Measurements from ENCODE around the gene POLR2F. TPM values are rescaled to one million over a fixed set of nuclear protein-coding genes. Genes with fewer than 3 reads are reported as not detected.

The POLR2F gene
- total RNA-seq, result 10 to 100 TPM; 33.3 to 83.9 (median 57.6) TPM

DNA sequence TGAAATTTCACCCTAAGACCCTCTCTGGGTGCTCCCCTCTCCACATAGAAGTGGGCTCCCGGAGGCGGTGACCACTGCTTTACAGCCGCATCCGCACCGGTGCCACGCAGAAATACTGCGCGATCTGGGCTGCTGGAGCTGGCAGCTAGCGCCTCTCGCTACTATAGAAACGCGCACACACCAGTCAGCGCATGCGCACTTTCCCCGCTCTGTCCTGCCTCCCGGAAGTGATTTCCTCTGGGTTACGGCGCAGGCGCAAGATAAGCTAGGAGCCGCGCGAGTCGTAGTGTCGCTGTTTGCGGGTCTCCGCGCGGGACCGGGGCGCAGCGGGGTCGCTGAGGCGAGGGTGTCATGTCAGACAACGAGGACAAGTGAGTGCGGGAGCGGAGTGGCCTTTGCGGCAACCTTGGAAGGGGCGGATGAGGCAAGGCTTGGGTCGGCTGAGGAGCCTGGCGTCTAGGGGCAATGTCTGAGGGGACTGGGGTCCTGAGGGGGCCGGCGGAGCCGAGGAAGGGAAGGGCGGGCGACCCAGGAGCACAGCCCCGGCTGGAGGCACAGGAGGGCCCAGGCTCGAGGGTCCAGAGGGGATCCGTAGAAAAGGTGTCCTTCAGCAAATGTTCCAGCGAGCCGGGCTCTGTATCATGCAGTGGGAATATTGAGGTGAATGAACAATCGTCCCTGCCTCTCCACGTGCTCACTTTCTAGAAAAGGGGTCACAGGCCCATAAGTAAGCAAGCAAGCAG is at the start of gene POLR2F, which contains the start of gene C22orf23:
Gene POLR2F (plus strand): TSS at position 263 of the 743 bp plus-strand sequence. CDS start 89 bp downstream, at position 352.
Gene C22orf23 (minus strand): TSS at position 165 of the 743 bp plus-strand sequence. CDS start 452 bp downstream, outside the sequence.
- intact Hi-C loops (cut with DNase I; ENCODE audit: low total_unique reads), result no loop called here
- TF ChIP-seq, protein P1, sequence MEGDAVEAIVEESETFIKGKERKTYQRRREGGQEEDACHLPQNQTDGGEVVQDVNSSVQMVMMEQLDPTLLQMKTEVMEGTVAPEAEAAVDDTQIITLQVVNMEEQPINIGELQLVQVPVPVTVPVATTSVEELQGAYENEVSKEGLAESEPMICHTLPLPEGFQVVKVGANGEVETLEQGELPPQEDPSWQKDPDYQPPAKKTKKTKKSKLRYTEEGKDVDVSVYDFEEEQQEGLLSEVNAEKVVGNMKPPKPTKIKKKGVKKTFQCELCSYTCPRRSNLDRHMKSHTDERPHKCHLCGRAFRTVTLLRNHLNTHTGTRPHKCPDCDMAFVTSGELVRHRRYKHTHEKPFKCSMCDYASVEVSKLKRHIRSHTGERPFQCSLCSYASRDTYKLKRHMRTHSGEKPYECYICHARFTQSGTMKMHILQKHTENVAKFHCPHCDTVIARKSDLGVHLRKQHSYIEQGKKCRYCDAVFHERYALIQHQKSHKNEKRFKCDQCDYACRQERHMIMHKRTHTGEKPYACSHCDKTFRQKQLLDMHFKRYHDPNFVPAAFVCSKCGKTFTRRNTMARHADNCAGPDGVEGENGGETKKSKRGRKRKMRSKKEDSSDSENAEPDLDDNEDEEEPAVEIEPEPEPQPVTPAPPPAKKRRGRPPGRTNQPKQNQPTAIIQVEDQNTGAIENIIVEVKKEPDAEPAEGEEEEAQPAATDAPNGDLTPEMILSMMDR (IDR thresholded peaks at IDR 0.05), result no peak
- TF ChIP-seq POLR2A (IDR thresholded peaks at IDR 0.05), result no peak
- 0 to 1% methylated on average over 42 to 44 of the region's 52 CpGs for WGBS, 2 donors
- peak; percentile 93 to 99 for DNase-seq (ENCODE audit: low spot score in 2 of 2)
- H3K4me3 ChIP-seq (ENCODE audit: low read depth, poor library complexity, severe bottlenecking), result peak within 1 kb of the TSS; percentile 88

DNA sequence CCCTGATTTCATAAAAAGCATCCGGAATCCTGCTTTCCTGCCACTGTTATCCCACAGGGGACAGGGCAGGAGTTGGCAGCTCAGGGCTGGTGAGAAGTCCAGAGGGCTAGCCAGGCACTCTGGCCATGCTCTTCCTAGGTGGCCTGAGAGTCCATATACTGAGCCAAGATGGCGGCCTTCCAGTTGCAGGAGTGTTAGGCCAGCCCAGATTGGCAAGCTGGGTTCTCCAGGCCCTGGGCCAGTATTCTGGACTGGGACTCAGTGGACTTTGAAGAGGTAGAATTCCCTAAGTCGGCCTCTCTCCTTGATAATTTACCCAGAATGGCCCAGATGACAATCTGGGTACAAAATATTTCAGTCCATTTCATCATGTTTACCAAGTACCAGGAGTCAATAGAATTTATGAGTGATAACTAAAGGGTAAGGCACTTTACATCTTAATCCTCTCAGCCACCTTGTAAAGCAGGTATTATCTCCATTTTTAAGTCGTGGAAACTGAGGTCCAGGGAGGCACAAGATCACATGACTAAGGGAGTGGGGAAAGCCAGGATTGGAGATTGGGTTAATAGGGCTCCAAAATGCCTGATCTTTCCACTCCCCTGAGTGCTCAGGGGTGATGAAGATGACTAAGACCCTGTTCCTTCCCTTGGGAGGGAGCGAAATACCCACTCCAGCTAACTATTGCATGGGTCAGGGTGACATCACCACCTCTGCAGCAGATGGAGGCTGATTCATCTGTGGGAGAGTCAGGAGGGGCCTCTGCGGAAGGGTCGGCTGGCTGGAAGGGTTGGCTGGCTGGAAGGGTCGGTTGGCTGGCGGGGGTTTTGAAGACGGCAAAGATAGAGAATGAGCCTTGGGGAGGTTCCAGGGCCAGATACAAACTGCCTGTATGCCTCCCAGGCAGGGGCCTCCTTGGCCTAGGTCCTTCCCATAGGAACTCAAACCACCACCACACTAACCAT is 48.6 kb upstream of the POLR2F start:
- intact Hi-C loops (cut with DNase I; ENCODE audit: low total_unique reads), result no loop called here
- H3K4me3 ChIP-seq (ENCODE audit: low read depth, poor library complexity, severe bottlenecking), result no peak overlapping the region
- WGBS, 2 donors, result 49 to 66% methylated on average over 10 of the region's 10 CpGs
- DNase-seq (ENCODE audit: low spot score in 2 of 2), result peak; percentile 32 to 90
- TF ChIP-seq POLR2A (IDR thresholded peaks at IDR 0.05), result no peak
- TF ChIP-seq, protein P1 (IDR thresholded peaks at IDR 0.05), result no peak

DNA sequence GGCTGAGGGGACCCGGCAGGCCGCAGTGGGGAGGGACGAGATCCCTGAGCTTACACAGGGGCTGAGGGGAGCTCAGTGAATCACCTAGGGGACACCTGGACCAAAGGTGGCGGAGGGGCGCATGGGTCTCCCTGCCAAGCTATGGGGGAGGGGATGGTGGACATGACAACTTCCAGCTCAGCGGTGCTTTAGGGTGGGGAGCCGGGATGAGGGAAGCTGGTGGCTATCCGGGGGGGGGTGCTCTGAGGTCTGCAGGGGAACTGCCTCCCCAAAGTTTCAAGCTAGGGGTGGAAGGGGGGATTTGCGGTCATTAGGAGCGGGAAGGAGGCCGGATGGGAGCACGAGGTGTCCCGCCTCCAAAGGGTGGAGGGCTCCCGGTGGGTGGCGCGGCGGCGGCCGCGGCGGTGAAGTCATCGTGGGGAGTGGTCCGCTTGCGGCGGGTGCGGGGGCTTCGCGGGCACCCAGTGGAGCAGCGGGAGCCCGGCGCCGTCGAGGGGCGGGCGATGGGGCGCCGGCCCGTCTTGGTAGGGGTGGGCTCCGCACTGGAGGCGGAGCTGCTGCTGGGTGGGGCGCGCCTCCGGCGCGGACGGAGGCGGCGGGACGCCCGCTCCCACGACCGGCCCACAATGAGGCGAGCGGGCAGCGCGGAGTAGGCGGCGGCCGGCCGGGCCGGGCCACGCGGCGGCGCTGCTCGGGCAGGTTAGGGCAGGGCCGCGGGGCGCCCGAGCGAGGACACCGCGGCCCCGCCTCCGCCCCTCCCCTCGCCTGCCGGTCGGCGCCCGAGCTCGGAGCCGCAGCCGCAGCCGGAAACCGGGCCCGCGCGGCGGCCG is 47.8 kb upstream of the POLR2F start, which contains the start of gene MICALL1:
Gene MICALL1 (plus strand): TSS at position 764 of the 830 bp plus-strand sequence. CDS start 126 bp downstream, outside the sequence.
- H3K4me3 ChIP-seq (ENCODE audit: low read depth, poor library complexity, severe bottlenecking), result peak within 1 kb of the TSS; percentile 59
- no peak for TF ChIP-seq POLR2A (IDR thresholded peaks at IDR 0.05)
- TF ChIP-seq, protein P1 (IDR thresholded peaks at IDR 0.05), result no peak
- peak in 1 of 2 donors; percentile 92 for DNase-seq (ENCODE audit: low spot score in 2 of 2)
- intact Hi-C loops (cut with DNase I; ENCODE audit: low total_unique reads), result no loop called here
- WGBS, 2 donors, result 13 to 23% methylated on average over 18 to 33 of the region's 90 CpGs

DNA sequence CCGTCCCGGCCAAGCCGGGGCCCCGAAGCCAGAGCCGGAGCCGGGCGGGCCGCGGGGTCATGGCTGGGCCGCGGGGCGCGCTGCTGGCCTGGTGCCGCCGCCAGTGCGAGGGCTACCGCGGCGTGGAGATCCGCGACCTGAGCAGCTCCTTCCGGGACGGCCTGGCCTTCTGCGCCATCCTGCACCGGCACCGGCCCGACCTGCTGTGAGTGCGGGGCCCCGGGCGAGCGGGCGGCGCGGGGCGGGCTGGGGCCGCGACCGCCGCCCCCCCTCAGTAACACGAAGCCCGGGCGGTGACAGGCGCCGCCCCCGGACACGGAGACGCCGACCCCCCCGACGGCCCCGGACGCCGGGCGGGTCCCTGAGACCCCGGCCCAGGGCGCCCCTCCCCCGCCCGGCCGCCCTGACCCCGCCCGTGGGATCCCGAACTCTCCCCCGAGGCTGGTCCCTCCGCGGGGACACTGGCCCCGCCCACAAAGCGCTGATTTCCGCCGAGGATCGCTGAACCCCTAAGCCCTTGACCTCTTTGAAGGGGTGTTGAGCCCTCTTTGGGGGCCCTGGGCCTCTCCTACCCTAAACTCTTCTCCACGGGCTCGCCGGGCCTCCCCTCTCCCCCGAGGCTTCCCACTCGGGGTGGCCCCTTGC is 47.0 kb upstream of the POLR2F start:
- TF ChIP-seq, protein P1 (IDR thresholded peaks at IDR 0.05), result no peak
- TF ChIP-seq POLR2A (IDR thresholded peaks at IDR 0.05), result no peak
- no peak for DNase-seq (ENCODE audit: low spot score in 2 of 2)
- 1% methylated on average over 12 of the region's 75 CpGs for WGBS, 2 donors
- peak overlapping the region; percentile 59 for H3K4me3 ChIP-seq (ENCODE audit: low read depth, poor library complexity, severe bottlenecking)
- intact Hi-C loops (cut with DNase I; ENCODE audit: low total_unique reads), result no loop called here

Data from lower leg skin (tissue), 4 donors.